Panc1 (cell line): ENCODE data around the gene PGAM5.
"Not testable (repeated sequence)": the region's sequence is repeated elsewhere in the genome, so short reads cannot be mapped to it uniquely, and the experiment has no call there.

Source experiments
- CTCF ChIP-seq: fragments of 450-650 bp; IDR thresholded peaks from 2 replicates; pipeline ENCODE4 v1.5.1; 2017; ENCODE audit warnings: mild to moderate bottlenecking
- POLR2AphosphoS5 ChIP-seq: IDR thresholded peaks from 2 replicates; pipeline ENCODE4 v1.6.1; 2012; ENCODE audit warnings: mild to moderate bottlenecking, low read depth, low read length, moderate library complexity
- REST ChIP-seq, 2 experiments: IDR thresholded peaks; 2 replicates each; pipeline ENCODE4 v1.6.1; 2011 to 2012; ENCODE audit warnings: low read depth in 2 of 2, control low read depth in 1 of 2, low read length in 1 of 2, mild to moderate bottlenecking in 1 of 2, moderate library complexity in 1 of 2; ENCODE audit not compliant: insufficient read depth in 1 of 2
- SIN3A ChIP-seq: IDR thresholded peaks from 2 replicates; pipeline ENCODE4 v1.6.1; 2012; ENCODE audit warnings: low read depth, mild to moderate bottlenecking, low read length, moderate library complexity, borderline replicate concordance; ENCODE audit not compliant: insufficient read depth
- TCF7L2 ChIP-seq: IDR thresholded peaks from 2 replicates; pipeline ENCODE4 v1.6.1; 2011; ENCODE audit warnings: mild to moderate bottlenecking, low read depth, low read length, inconsistent platforms

GRCh38 chr12:132694888-132695287 lies 15.8 kb upstream of the PGAM5 start:
- not testable (repeated sequence) for TF ChIP-seq CTCF; REST (IDR thresholded peaks at IDR 0.05; ENCODE audit: insufficient read depth in 1 of 2, low read depth in 2 of 2, low read length in 1 of 2); POLR2AphosphoS5; SIN3A; TCF7L2
